Measurements from ENCODE around the gene VAMP1.

Gene VAMP1

DNA sequence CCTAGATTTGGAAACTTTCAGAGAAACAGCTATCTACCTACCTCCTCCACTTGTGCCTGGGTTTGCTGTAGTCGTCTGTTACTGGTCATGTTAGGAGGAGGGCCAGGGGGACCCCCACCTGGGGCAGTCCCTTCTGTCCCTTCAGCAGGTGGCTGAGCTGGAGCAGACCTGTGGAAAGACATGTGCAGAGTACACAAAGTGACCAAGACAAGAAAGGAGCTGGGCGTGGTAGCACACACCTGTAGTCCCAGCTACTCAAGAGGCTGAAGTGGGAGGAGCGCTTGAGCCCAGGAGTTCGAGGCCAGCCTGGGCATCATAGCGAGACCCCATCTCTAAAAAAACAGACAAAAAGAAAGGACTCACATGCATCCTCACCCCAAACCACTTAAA lies 4.3 kb downstream of the VAMP1 start:
- no peak for DNase-seq (ENCODE audit: extremely low read depth, low read depth)
- TF ChIP-seq CTCF (IDR thresholded peaks at IDR 0.05; ENCODE audit: low read depth, low read length, missing control alignments), result no peak
- no peak overlapping the region for H3K4me3 ChIP-seq (replicated peaks; ENCODE audit: low read depth, low read length)

GRCh38 chr12:6465467-6466183 lies 4.9 kb downstream of the VAMP1 start:
- DNase-seq (ENCODE audit: extremely low read depth, low read depth), result peak; percentile 51
- TF ChIP-seq CTCF (IDR thresholded peaks at IDR 0.05; ENCODE audit: low read depth, low read length, missing control alignments), result peak; percentile 91
- no peak overlapping the region for H3K4me3 ChIP-seq (replicated peaks; ENCODE audit: low read depth, low read length)

- no peak overlapping the region for H3K4me3 ChIP-seq (replicated peaks; ENCODE audit: low read depth, low read length)
- no peak for DNase-seq (ENCODE audit: extremely low read depth, low read depth)
- TF ChIP-seq CTCF (IDR thresholded peaks at IDR 0.05; ENCODE audit: low read depth, low read length, missing control alignments), result no peak
Observed at GRCh38 chr12:6464531-6464930, 5.9 kb downstream of the VAMP1 start.

GRCh38 chr12:6463858-6464257 lies 6.6 kb downstream of the VAMP1 start:
- no peak overlapping the region for H3K4me3 ChIP-seq (replicated peaks; ENCODE audit: low read depth, low read length)
- no peak for DNase-seq (ENCODE audit: extremely low read depth, low read depth)
- no peak for TF ChIP-seq CTCF (IDR thresholded peaks at IDR 0.05; ENCODE audit: low read depth, low read length, missing control alignments)

DNA sequence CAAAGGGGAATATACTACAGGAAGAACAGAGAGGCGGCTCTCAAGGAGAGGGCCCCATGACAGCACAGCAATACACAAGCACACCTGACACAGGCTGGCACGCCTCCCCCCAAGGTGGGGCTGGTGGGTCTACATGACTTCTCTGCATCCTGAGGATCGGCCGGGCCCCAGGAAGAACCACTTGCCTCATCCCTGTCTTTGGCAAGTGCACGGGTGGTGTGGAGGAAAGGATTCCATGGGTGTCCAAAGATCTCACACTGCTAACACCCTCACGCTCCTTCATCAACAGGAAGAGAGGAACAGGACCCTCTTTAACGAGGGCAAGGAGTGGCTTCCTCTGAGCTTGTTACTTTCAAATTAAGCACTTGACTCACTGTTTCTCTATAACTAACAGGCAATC lies 7.3 kb downstream of the VAMP1 start:
- no peak for TF ChIP-seq CTCF (IDR thresholded peaks at IDR 0.05; ENCODE audit: low read depth, low read length, missing control alignments)
- H3K4me3 ChIP-seq (replicated peaks; ENCODE audit: low read depth, low read length), result no peak overlapping the region
- DNase-seq (ENCODE audit: extremely low read depth, low read depth), result no peak

DNA sequence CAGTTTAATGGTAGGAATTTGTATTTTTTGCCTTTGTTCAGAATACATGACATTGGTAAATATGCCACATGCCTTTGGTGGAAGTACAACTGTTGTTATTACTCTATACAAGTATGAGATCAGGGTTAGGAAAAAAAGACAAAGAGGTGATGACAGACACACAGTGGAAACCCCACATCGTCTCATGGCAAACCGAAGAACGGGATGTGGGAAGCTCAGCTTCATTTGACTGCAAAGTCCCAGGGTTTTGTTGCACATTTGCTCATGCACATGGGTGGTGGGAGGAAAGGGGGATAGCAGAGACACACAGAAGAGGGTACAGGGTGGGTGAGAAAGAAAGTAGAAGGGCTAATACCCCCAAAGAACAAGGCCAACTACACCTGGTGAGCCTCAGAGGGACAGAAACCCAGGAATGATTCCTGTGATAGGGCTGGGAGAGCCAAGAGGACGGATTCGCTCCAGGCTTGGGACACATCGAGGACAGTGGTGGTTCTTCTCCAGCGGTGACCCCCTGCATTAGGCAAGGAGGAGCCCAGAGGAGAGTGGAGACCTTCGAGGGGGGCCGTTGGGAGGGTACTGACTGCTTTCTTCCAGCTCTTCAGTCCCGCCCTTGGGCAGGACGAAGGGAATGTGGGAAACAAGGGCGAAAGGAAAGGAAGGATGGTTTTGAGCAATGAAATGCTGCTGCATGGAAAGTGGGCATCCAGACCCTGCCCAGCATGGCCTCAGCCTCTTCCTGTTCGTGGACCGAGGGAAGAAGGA lies 8.1 kb downstream of the VAMP1 start:
- no peak for DNase-seq (ENCODE audit: extremely low read depth, low read depth)
- H3K4me3 ChIP-seq (replicated peaks; ENCODE audit: low read depth, low read length), result no peak overlapping the region
- no peak for TF ChIP-seq CTCF (IDR thresholded peaks at IDR 0.05; ENCODE audit: low read depth, low read length, missing control alignments)
